Brain microvascular endothelial cell (primary cell): ENCODE data around the gene ZNF827.

ENCODE experiments used
- DNase-seq: peaks from one replicate; pipeline ENCODE4 v3.0.0-alpha.2; 2020
- H3K27ac ChIP-seq: fragments of 250-450 bp; sonication (Bioruptor Pico); 2 replicates; pipeline ENCODE4 v1.5.1; 2020; ENCODE audit warnings: mild to moderate bottlenecking, moderate library complexity
- H3K27me3 ChIP-seq: fragments of 250-450 bp; sonication (Bioruptor Pico); replicated peaks from 2 replicates; pipeline ENCODE4 v1.5.1; 2020; ENCODE audit warnings: mild to moderate bottlenecking
- H3K36me3 ChIP-seq: fragments of 250-450 bp; sonication (Bioruptor Pico); replicated peaks from 2 replicates; pipeline ENCODE4 v1.5.1; 2020; ENCODE audit warnings: mild to moderate bottlenecking
- H3K4me3 ChIP-seq: 2 replicates; pipeline ENCODE4 v1.5.1; 2011; ENCODE audit warnings: low read depth, mild to moderate bottlenecking, control low read depth, low read length, moderate library complexity
- CTCF ChIP-seq: IDR thresholded peaks from 2 replicates; pipeline ENCODE4 v1.5.1; 2011; ENCODE audit warnings: low read depth, mild to moderate bottlenecking, moderate library complexity, low read length, control low read depth, inconsistent platforms; ENCODE audit errors: missing control alignments
- in situ Hi-C: cut with HindIII; loops from 2 replicates; pipeline ENCODE4 v1.10.0; 2017; ENCODE audit warnings: low sequenced_read_pairs, low pct_ligation_motif_present

Gene ZNF827

GRCh38 chr4:145859926-145860325 is 78.7 kb downstream of the ZNF827 start:
- no peak for DNase-seq
- no peaks in the 10 kb centered on the region for H3K36me3 ChIP-seq
- in situ Hi-C loops, result no loop called here
- H3K27ac ChIP-seq, result no peak overlapping the region
- H3K4me3 ChIP-seq, result no peak overlapping the region
- no peaks in the 10 kb centered on the region for H3K27me3 ChIP-seq
- no peak for TF ChIP-seq CTCF

GRCh38 chr4:145859426-145859825 is 79.2 kb downstream of the ZNF827 start:
- no peaks in the 10 kb centered on the region for H3K36me3 ChIP-seq
- in situ Hi-C loops, result no loop called here
- no peak overlapping the region for H3K4me3 ChIP-seq
- DNase-seq, result no peak
- H3K27ac ChIP-seq, result no peak overlapping the region
- no peak for TF ChIP-seq CTCF
- H3K27me3 ChIP-seq, result no peaks in the 10 kb centered on the region

DNA sequence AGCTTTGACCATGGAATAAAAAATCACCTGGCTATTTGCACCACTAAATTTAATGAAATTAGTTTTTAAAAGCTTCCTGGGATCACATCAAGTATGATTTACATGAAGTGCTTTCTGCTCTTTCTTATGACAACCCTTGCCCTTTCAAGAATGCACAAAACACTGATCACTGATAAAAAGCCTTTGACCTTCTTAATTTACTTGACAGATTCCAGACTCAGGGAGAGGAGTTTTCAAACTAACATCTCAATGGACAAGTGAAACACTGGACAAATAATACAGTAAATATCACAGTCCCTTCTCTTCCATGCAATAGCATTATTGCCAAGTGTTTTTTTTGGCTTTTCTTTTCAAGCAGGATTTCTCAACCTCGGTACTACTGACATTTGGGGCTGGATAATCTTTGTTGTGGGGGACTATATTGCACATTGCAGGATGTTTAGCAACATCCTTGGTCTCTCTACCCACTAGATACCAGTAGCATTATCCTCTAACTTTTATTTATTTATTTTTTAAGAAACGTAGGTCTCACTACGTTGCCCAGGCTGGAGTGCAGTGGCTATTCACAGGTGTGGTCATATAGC is 86.3 kb downstream of the ZNF827 start:
- H3K36me3 ChIP-seq, result no peaks in the 10 kb centered on the region
- H3K27ac ChIP-seq, result no peak overlapping the region
- H3K4me3 ChIP-seq, result no peak overlapping the region
- TF ChIP-seq CTCF, result no peak
- no peak for DNase-seq
- in situ Hi-C loops, result no loop called here
- H3K27me3 ChIP-seq, result no peaks in the 10 kb centered on the region

DNA sequence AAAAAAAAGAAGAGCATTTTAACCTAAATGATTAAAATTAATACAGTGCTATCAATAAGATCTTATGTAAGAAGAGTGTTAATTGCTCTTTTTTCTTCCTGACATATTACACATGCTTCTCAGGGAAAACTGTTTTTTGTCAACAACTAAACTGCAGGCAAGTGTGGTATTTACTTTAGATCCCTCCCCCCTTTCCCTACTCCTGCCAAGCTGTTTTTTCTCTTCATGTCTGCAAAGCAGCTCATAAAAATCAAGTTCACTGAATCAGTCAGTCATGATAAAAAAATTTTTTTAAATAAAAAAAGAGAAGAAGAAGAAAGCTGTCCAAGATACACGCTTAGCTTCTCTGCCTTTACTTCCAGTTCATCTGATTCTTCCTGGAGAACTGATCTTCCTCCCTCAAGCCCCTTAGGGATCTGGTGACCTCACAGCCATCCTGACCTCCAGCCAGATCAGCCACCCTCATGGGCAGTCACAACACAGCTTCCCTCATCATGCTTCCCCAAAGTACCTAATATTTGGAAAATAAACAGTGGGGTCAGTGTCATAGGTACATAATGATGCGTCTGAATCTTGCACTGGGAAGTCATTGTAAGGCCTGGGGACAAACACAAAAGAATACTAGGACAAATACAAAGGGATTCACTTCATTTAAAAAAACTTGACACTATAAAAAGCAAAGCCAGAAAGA is 87.0 kb downstream of the ZNF827 start:
- TF ChIP-seq CTCF, result no peak
- Histone ChIP-seq H3K4me3 (no peak overlapping the region), H3K27me3 (no peaks in the 10 kb centered on the region), H3K27ac (no peak overlapping the region), H3K36me3 (no peaks in the 10 kb centered on the region)
- no peak for DNase-seq
- in situ Hi-C loops, result no loop called here

- no peaks in the 10 kb centered on the region for H3K27me3 ChIP-seq
- no peak for TF ChIP-seq CTCF
- H3K27ac ChIP-seq, result no peak overlapping the region
- no peaks in the 10 kb centered on the region for H3K36me3 ChIP-seq
- in situ Hi-C loops, result no loop called here
- no peak overlapping the region for H3K4me3 ChIP-seq
- DNase-seq, result no peak
These were observed 90.9 kb downstream of the ZNF827 start for GRCh38 chr4:145847764-145848163.

DNA sequence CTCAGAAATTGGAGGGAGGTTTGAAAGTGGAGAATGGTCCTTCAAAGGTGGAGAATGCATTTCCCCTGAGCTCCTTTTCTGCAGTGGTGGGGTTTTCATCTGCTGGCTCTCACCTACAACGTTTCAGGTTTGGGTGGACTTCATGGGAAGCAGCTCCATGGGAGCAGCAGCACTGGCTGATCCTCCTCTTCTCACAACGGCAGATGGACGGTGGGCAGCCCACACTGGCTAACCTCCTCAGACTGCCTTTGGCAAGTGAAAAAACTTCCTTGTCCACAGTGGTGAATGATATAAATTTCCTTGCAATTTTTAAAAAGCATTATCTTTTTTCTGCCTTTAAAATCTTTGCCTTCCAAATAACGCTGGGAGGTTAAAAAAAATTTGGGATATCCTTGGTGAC is 93.5 kb downstream of the ZNF827 start:
- no peak for DNase-seq
- in situ Hi-C loops, result no loop called here
- no peak overlapping the region for H3K27ac ChIP-seq
- H3K4me3 ChIP-seq, result no peak overlapping the region
- H3K27me3 ChIP-seq, result no peaks in the 10 kb centered on the region
- TF ChIP-seq CTCF, result no peak
- no peaks in the 10 kb centered on the region for H3K36me3 ChIP-seq
